GM21737 (cell line): ENCODE results near the gene WWOX.
"Not testable (repeated sequence)": the region's sequence is repeated elsewhere in the genome, so short reads cannot be mapped to it uniquely, and the experiment has no call there.

Source experiments
- ATAC-seq: cut with Tn5 transposase; IDR thresholded peaks from one replicate; pipeline ENCODE4 v1.9.1; 2021; ENCODE audit warnings: mild to moderate bottlenecking, moderate library complexity; ENCODE audit not compliant: unreplicated experiment

Gene WWOX

GRCh38 chr16:79260890-79261289, 1161.4 kb downstream of the WWOX start:
- not testable (repeated sequence) for ATAC-seq

- no peak for ATAC-seq
Measured at GRCh38 chr16:79261481-79261940, 1162.1 kb downstream of the WWOX start.

DNA sequence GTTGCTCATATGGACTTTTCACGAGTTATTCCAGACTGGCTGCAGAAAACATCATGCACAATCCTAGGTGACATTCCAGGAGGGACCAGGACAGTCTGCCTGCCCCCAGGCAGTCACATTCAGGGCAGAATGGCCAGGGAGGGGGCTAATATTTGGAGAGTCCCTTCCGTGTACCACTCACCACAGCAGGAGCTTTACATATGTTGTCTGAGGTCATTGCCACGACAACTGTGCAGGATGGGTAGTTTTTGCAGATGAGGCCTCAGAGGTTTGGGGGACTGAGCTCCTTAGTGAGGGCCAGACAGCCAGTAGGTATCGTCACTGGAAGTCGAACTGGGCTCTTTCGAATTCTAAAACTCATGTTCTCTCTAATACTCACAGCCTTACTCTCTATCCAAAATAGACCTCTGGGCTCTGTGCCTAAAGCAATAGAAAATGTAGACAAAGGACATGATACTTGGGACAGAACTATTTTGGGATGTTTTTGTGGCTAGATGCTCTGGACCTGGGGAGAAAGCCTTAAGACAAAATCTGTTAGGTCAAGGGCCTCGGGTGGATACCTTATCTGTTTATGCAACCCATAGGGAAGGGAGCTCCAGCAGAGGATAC, 1162.6 kb downstream of the WWOX start:
- ATAC-seq: no peak
